Measurements from ENCODE around the gene MEG3.

DNA sequence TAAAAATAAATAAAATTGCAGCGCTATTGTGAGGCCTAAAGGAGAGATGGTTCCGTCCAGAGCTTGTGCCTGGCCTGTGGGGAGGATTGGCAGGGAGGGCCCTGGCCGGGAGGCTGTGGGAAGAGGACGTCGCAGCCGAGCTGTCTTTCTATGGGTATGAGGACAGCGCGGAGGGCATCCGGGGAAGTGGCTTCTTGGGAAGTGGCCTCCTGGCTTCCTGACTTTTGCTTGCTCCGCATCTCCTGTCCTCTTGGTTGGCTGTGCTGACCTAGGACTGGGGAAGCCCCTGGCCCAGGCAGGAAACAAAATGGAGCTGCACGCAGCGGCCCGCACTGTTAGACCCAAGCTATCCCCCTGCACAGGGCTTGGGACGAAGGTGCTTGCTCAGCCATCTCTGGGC, 22.2 kb upstream of the MEG3 start:
- TF ChIP-seq, protein P1, sequence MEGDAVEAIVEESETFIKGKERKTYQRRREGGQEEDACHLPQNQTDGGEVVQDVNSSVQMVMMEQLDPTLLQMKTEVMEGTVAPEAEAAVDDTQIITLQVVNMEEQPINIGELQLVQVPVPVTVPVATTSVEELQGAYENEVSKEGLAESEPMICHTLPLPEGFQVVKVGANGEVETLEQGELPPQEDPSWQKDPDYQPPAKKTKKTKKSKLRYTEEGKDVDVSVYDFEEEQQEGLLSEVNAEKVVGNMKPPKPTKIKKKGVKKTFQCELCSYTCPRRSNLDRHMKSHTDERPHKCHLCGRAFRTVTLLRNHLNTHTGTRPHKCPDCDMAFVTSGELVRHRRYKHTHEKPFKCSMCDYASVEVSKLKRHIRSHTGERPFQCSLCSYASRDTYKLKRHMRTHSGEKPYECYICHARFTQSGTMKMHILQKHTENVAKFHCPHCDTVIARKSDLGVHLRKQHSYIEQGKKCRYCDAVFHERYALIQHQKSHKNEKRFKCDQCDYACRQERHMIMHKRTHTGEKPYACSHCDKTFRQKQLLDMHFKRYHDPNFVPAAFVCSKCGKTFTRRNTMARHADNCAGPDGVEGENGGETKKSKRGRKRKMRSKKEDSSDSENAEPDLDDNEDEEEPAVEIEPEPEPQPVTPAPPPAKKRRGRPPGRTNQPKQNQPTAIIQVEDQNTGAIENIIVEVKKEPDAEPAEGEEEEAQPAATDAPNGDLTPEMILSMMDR (IDR thresholded peaks at IDR 0.05), result no peak
- no peak for TF ChIP-seq POLR2AphosphoS5 (IDR thresholded peaks at IDR 0.05; ENCODE audit: low read depth, low read length)
- TF ChIP-seq, protein P2, sequence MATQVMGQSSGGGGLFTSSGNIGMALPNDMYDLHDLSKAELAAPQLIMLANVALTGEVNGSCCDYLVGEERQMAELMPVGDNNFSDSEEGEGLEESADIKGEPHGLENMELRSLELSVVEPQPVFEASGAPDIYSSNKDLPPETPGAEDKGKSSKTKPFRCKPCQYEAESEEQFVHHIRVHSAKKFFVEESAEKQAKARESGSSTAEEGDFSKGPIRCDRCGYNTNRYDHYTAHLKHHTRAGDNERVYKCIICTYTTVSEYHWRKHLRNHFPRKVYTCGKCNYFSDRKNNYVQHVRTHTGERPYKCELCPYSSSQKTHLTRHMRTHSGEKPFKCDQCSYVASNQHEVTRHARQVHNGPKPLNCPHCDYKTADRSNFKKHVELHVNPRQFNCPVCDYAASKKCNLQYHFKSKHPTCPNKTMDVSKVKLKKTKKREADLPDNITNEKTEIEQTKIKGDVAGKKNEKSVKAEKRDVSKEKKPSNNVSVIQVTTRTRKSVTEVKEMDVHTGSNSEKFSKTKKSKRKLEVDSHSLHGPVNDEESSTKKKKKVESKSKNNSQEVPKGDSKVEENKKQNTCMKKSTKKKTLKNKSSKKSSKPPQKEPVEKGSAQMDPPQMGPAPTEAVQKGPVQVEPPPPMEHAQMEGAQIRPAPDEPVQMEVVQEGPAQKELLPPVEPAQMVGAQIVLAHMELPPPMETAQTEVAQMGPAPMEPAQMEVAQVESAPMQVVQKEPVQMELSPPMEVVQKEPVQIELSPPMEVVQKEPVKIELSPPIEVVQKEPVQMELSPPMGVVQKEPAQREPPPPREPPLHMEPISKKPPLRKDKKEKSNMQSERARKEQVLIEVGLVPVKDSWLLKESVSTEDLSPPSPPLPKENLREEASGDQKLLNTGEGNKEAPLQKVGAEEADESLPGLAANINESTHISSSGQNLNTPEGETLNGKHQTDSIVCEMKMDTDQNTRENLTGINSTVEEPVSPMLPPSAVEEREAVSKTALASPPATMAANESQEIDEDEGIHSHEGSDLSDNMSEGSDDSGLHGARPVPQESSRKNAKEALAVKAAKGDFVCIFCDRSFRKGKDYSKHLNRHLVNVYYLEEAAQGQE (IDR thresholded peaks at IDR 0.05; ENCODE audit: insufficient read depth in 1 of 2, low read depth in 2 of 2, low read length in 1 of 2), result no peak
- TF ChIP-seq SIN3A (IDR thresholded peaks at IDR 0.05; ENCODE audit: borderline replicate concordance, insufficient read depth, low read depth, low read length), result no peak

Measured in Panc1 (cell line).